Embryonic facial prominence (tissue), 1 donor: ENCODE measurements around the gene FAM47C.
A peak's percentile ranks its signal among the peaks of the same experiment; 100 is the strongest.
"Not testable (repeated sequence)": the region's sequence is repeated elsewhere in the genome, so short reads cannot be mapped to it uniquely, and the experiment has no call there.

ENCODE experiments used
- DNase-seq: peaks from one replicate; pipeline ENCODE4 v3.0.0-alpha.2; 2016; ENCODE audit errors: extremely low spot score

FAM47C gene

GRCh38 chrX:37008182-37008581 is at the start of gene FAM47C:
TSS of gene FAM47C (plus strand) at chrX:37008366. CDS start at chrX:37008411, 45 bp downstream.
- not testable (repeated sequence) for DNase-seq

- DNase-seq = no peak
These were observed 46.6 kb upstream of the FAM47C start for GRCh38 chrX:36961590-36961989.

- no peak for DNase-seq
These were observed 44.9 kb upstream of the FAM47C start for GRCh38 chrX:36963069-36963808.

- DNase-seq = no peak
These were observed 44.3 kb upstream of the FAM47C start for GRCh38 chrX:36963852-36964251.

- DNase-seq = no peak
These were observed 34.6 kb upstream of the FAM47C start for GRCh38 chrX:36973575-36973974.

GRCh38 chrX:36974911-36975310 is 33.3 kb upstream of the FAM47C start:
- no peak for DNase-seq

GRCh38 chrX:36978886-36979285 is 29.3 kb upstream of the FAM47C start:
- no peak for DNase-seq

GRCh38 chrX:36983831-36984230 is 24.3 kb upstream of the FAM47C start:
- no peak for DNase-seq

GRCh38 chrX:36985416-36986209 is 22.6 kb upstream of the FAM47C start:
- DNase-seq = not testable (repeated sequence)

- DNase-seq = no peak
These were observed 21.9 kb upstream of the FAM47C start for GRCh38 chrX:36986231-36986630.

GRCh38 chrX:36987212-36987611 is 21.0 kb upstream of the FAM47C start:
- not testable (repeated sequence) for DNase-seq

- DNase-seq = no peak
These were observed 8.0 kb upstream of the FAM47C start for GRCh38 chrX:37000140-37000539.

GRCh38 chrX:37010496-37010895 is 2.3 kb downstream of the FAM47C start:
- DNase-seq = no peak

GRCh38 chrX:37034260-37034659 is 26.1 kb downstream of the FAM47C start:
- not testable (repeated sequence) for DNase-seq

- not testable (repeated sequence) for DNase-seq
These were observed 28.6 kb downstream of the FAM47C start for GRCh38 chrX:37036674-37037220.

- not testable (repeated sequence) for DNase-seq
These were observed 30.6 kb downstream of the FAM47C start for GRCh38 chrX:37038814-37039213.

- DNase-seq = not testable (repeated sequence)
These were observed 35.1 kb downstream of the FAM47C start for GRCh38 chrX:37042956-37043885.

- DNase-seq = no peak
These were observed 39.6 kb downstream of the FAM47C start for GRCh38 chrX:37047776-37048175.

- DNase-seq = not testable (repeated sequence)
These were observed 49.4 kb downstream of the FAM47C start for GRCh38 chrX:37057572-37057971.

GRCh38 chrX:37060999-37061398 is 52.8 kb downstream of the FAM47C start:
- DNase-seq = peak; percentile 7
